HepG2 (cell line): ENCODE data around the gene NOCT.

Source experiments
- AHR ChIP-seq: IDR thresholded peaks from 2 replicates; pipeline ENCODE4 v1.6.1; 2018; ENCODE audit warnings: missing genetic modification reagents, missing compliant biosample characterization
- CEBPB ChIP-seq: IDR thresholded peaks from 2 replicates; pipeline ENCODE4 v1.6.1; 2011; ENCODE audit warnings: low read depth, low read length, improper control_type of control experiment, borderline replicate concordance
- JUN ChIP-seq: sonication (generic); formaldehyde crosslinking; IDR thresholded peaks from 2 replicates; pipeline ENCODE4 v1.4.0; 2020; ENCODE audit warnings: mild to moderate bottlenecking, missing genetic modification reagents
- KLF11 ChIP-seq: IDR thresholded peaks from 2 replicates; pipeline ENCODE4 v1.6.1; 2016; ENCODE audit warnings: missing compliant biosample characterization
- POLR2A ChIP-seq, 2 experiments: IDR thresholded peaks; 2 replicates each; pipeline ENCODE4 v1.6.1; 2011; ENCODE audit warnings: low read depth in 2 of 2, low read length in 2 of 2, mild to moderate bottlenecking in 1 of 2, moderate library complexity in 1 of 2; ENCODE audit not compliant: insufficient read depth in 1 of 2
- RBM22 ChIP-seq: fragments of 200-400 bp; formaldehyde crosslinking; optimal IDR thresholded peaks from 2 replicates; pipeline ENCODE3; 2017; ENCODE audit warnings: mild to moderate bottlenecking, low read length, moderate library complexity
- SIN3A ChIP-seq: IDR thresholded peaks from 2 replicates; pipeline ENCODE4 v1.6.1; 2011; ENCODE audit warnings: low read depth, mild to moderate bottlenecking, control low read depth, low read length, borderline replicate concordance
- TCF7L2 ChIP-seq: IDR thresholded peaks from 2 replicates; pipeline ENCODE4 v1.6.1; 2011; ENCODE audit warnings: mild to moderate bottlenecking, low read depth, low read length, moderate library complexity
- ZFP82 ChIP-seq: sonication (generic); formaldehyde crosslinking; IDR thresholded peaks from 2 replicates; pipeline ENCODE4 v1.5.1; 2020; ENCODE audit warnings: mild to moderate bottlenecking, missing genetic modification reagents, borderline replicate concordance
- ZNF274 ChIP-seq: sonication (generic); formaldehyde crosslinking; IDR thresholded peaks from 2 replicates; pipeline ENCODE4 v1.5.1; 2020; ENCODE audit warnings: mild to moderate bottlenecking, missing genetic modification reagents
- TF ChIP-seq, protein P1 (sequence below): sonication (generic); formaldehyde crosslinking; IDR thresholded peaks from 2 replicates; pipeline ENCODE4 v1.5.0; 2020; ENCODE audit warnings: mild to moderate bottlenecking, missing genetic modification reagents, moderate library complexity

DNA sequence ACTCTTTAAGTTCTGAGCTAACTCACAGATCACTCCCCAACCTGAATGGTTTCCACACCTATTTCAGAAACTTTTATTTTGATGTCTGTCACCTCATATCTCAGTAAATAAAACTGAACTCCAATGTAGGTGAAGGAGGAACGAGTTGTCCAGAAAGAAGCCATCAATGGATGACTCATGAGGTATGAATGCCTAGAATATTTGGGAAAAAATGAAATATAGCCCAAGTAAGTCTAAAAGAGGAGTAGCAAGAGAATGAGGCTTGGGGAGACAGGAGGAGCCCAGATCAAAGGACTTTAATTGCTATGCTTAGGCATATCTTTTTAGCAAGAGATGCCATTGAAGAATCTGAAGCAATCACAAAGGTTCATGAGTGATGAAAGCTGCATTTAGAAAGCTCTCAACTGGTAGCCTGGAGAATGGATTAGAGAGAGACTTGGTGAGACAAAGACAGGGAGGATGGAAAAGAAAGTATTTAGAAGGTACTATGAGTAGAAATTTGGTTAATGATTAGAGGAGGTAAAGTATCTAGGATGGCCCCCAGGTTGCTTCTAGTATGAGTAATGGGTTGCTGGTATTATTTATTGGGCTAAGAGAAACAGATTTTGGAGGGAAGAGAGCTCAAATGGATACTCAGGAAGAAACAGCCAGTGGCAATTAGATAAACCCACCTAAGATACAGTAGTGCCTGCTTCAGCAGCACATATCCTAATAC, 39.4 kb downstream of the NOCT start:
- TF ChIP-seq RBM22 (no peak), TCF7L2 (no peak), AHR (CRISPR knock-in tag) (no peak), ZFP82 (no peak), POLR2A (IDR thresholded peaks at IDR 0.05; ENCODE audit: insufficient read depth in 1 of 2, low read depth in 2 of 2, low read length in 2 of 2) (no peak), KLF11 (CRISPR knock-in tag) (no peak), JUN (CRISPR knock-in tag) (no peak), CEBPB (no peak), SIN3A (no peak), ZNF274 (no peak)
- TF ChIP-seq, protein P1, sequence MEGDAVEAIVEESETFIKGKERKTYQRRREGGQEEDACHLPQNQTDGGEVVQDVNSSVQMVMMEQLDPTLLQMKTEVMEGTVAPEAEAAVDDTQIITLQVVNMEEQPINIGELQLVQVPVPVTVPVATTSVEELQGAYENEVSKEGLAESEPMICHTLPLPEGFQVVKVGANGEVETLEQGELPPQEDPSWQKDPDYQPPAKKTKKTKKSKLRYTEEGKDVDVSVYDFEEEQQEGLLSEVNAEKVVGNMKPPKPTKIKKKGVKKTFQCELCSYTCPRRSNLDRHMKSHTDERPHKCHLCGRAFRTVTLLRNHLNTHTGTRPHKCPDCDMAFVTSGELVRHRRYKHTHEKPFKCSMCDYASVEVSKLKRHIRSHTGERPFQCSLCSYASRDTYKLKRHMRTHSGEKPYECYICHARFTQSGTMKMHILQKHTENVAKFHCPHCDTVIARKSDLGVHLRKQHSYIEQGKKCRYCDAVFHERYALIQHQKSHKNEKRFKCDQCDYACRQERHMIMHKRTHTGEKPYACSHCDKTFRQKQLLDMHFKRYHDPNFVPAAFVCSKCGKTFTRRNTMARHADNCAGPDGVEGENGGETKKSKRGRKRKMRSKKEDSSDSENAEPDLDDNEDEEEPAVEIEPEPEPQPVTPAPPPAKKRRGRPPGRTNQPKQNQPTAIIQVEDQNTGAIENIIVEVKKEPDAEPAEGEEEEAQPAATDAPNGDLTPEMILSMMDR (CRISPR knock-in tag) = no peak
